A172 (cell line): ENCODE data around the gene SPIB. TPM values are rescaled to one million over a fixed set of nuclear protein-coding genes. Genes with fewer than 3 reads are reported as not detected.
"Not testable (repeated sequence)": the region's sequence is repeated elsewhere in the genome, so short reads cannot be mapped to it uniquely, and the experiment has no call there.

Source experiments
- DNase-seq: peaks from one replicate; pipeline ENCODE4 v3.0.0-alpha.2; 2015; ENCODE audit warnings: low spot score
- total RNA-seq: library from RNA; depleted of rRNA; stranded (reverse); fragments of >200 nt; shearing (Covaris generic); gene quantifications from 2 replicates; pipeline ENCODE4 v1.2.3, GENCODE V29; 2014; rRNA removed

SPIB gene
- total RNA-seq, 1 experiment from 2014 or later: 0.14 TPM

DNA sequence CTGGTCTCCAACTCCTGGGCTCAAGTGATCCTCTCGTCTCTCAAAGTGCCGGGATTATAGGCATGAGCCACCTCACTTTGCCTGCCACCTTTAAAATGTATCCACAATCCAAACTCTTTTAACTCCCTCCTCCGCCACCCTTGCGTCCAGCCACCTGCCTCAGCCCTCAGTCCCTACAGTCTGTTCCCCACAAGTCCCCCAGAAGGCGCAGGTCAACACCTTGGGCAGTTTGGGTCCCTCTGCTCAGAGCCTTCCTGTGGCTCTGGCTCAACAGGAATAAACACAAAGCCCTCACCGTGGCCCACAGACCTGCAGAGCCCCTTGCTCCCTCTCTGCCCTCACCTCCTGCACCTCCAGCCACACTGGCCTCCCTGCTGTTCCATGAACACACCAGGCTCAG, 50.1 kb downstream of the SPIB start:
- DNase-seq: no peak

DNA sequence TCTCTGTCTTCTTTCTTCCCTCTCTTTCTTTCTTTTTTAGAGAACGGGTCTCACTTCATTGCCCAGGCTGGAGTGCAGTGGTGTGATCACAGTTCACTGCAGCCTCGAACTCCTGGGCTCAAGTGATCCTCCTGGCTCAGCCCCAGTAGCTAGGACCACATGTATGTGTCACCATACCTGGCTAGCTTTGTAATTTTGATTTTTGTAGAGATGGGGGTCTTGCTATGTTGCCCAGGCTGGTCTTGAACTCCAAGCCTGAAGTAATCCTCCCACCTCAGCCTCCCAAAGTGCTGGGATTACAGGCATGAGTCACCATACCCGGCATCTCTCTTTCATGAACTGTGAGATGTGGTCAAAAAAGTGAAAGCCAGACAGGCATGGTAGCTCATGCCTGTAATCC, 54.6 kb downstream of the SPIB start:
- DNase-seq: not testable (repeated sequence)

DNA sequence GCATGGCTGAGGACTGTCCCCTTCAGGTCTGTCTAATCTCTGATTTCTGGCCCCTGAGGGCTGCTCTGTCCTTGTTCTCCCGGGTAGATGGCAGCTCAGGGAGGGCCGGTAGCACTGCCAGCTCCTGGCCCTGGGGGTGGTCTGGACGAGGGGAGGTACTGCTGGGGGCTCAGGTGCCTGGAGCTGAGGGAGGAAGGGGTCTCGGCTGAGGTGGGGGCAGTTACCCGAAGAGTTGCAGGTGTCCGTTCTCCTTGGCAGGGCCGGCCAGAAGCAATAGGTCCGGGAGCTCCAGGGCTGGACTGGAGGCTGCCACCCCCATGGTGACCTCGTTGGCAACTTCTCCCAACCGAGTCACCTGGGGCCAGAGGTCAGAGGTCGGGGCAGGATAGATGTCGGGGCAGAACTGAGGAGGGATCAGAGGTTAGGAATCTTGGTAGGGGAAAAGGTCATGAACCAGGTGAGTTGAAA, 56.4 kb downstream of the SPIB start:
- DNase-seq: no peak

DNA sequence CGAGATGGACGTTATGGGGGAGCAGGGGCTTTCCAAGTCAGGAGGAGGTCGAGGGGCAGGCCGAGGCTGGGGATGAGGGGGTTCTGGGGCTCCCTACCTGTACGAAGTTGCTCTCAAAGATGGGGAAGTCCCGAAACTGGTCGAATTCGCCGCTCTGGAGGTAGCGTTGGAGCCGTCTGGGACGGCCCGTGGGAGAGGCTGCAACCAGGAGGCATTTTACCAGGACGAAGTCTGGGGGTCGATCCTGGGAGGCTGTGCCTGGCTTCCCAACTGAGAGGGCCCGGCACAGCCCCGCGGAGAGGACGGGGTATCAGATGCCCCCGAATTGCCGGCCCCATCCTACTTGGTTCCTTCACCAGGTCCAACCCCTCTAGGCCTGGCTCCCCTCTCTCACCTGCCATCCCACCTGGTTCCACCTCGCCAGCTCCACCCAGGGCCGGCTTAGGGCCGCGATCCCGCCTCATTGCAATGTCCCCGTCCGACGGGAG, 57.0 kb downstream of the SPIB start:
- DNase-seq: no peak

DNA sequence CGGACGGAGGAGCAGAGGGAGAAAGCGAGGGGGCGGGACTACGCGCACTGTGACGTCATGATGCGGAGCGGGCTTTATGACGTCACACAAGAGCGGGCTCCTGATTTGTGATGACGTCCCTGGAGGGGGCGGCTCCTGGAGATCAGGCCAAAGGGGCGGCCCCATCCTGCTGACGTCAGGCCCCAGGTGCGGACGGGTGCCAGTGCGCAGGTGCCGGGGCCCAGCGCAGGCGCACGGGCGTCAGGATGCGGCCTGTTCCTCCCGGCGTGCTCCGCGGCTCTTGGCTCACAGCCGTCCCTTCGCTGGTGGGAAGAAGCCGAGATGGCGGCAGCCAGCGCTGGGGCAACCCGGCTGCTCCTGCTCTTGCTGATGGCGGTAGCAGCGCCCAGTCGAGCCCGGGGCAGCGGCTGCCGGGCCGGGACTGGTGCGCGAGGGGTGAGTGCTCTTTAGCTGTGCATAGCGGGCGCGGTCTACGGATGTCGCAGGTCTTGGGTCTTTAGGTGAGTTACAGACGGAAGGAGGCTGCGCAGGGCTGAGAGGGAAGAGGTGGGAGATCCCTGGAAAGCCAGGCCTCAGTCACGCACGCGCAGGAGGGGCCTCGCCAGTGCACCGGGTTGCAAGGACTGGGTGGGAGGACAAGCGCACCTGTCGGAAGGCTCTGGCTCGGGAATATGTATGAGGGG, 57.6 kb downstream of the SPIB start, which contains the start of the genes EMC10 and GARIN5A:
Gene EMC10 (plus strand): TSS at position 284 of the 683 bp plus-strand sequence. CDS start 38 bp downstream, at position 322.
Gene GARIN5A (minus strand): TSS at position 625 of the 683 bp plus-strand sequence. CDS start 460 bp downstream, at position 165.
- peak; percentile 70 for DNase-seq

DNA sequence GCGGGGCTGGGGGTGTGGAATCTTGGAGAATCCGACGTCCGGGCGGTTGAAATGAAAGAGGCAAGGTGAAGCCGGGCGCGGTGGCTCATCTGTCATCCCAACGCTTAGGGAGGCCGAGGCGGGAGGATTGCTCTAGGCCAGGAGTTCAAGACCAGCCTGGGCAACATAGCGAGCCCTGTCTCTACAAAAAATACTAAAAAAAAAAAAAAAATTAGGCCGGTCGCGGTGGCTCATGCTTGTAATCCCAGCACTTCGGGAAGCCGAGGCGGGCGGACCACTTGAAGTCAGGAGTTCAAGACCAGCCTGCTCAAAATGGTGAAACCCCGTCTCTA, 58.1 kb downstream of the SPIB start:
- no peak for DNase-seq

DNA sequence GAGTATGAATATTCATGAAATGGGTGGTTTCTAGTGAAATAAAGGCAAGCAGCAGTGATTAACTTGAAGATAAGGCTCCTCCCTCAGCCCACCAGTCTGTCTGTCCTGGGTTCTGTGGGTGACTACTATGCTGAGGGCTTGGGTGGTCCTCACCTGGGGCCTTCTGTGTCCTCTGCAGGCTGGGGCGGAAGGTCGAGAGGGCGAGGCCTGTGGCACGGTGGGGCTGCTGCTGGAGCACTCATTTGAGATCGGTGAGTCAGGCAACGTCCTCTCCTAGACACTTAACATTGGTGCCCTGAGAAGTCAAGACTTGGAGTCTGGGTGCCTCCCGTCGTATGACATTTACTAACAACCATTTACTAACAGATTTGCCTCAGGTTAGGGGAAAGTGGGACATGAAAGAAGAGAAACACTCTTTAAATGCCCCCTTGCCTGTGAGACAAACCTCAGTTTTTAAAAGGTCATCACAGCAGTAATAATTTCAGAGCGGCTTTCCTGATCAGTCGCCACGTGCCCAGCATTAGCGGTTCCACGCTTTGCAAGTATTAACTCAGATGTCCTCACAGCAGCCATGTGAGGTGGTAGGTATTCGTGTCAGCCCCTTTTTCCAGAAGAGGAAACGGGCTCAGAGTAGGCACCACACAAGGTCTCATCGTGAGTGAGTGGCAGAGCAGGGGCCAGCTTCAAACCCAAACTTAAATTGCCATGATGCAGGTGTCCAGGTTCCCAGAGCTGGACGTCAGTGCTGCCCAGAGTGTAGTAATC, 59.2 kb downstream of the SPIB start:
- no peak for DNase-seq

DNA sequence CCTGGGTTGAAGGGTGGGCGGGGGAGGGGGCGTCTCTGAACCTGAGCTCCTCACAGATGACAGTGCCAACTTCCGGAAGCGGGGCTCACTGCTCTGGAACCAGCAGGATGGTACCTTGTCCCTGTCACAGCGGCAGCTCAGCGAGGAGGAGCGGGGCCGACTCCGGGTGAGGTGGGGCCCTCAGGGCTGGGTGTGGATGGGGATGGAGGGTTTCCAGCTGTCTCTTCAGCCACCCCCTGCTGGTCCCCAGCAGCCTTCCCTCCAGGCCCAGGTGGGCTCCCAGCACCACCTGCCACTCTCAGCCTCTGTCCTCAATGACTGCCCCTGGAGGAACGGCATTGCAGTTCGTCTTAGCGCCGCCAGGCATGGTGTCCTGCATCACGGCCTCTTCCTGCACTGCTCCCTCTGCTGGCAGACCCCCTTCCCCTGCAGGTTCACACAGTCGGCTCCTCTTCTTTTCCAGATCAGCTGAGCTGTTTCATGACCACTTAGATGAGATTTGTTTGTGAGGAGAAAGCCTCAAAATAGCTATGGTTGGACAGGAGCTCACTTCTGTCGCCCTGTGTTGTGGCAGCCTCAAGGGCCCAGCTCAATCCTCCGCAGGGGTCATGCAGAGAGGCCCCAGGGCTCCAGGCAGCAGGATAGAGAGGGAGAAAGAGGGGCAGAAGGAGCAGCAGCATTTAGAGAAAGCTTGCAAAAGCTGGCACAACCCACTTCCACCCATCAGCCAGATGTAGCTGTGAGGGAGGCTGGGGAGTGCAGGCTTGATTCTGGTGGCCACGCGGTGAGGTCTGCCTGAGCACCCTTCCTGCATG, 60.4 kb downstream of the SPIB start:
- DNase-seq: peak; percentile 78

DNA sequence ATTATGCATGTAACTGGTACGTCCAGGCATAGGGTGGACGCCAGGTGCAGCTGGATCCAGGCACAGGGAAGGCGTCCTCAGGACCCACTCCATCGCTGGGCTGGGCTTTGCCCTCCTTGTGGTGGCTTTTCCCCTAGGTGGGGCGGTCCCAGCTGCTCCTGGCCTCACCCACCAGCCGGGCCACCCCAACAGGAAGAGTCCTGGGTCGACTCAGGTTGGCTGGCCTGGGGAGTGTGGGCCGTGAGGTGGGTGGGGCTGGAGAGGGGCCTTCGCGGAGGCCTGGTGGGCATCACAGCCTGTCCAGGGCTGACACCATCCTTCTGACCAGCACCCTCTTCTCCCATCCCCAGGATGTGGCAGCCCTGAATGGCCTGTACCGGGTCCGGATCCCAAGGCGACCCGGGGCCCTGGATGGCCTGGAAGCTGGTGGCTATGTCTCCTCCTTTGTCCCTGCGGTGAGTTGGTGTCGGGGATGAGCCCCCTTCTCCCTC, 61.1 kb downstream of the SPIB start:
- DNase-seq: no peak

DNA sequence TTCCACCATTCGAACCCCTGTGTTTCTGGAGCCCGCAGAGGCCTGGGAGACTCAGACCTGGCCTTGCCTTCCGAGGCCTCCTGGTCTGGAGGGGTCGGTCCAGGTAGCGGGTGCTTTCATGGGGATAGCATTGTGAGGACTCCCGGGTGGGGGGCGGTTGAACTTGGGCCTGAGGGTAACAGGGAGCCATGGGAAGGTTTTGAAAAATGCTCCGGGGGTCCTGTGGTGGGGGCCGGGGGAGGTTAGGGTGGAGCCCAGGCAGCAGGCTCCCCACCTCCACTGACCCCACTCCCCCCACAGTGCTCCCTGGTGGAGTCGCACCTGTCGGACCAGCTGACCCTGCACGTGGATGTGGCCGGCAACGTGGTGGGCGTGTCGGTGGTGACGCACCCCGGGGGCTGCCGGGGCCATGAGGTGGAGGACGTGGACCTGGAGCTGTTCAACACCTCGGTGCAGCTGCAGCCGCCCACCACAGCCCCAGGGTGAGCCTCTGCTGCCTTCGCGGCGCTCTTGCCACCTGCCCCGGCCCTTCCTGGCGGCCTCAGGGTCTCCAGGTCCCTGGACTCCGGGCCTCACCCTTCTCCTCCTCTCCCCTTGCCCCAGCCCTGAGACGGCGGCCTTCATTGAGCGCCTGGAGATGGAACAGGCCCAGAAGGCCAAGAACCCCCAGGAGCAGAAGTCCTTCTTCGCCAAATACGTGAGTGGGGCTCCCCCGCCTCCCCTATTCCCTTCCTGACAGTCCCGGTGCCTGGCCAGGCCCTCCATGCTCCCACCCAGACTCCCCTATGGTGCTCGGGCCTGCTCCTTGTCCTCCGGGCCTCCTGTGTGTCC, 61.8 kb downstream of the SPIB start:
- no peak for DNase-seq

Other genes with a start within 250 kb of the SPIB start
- gene MYH14, start 215.3 kb upstream of the SPIB start, total RNA-seq: 2.4 and 2.8 TPM in 2 replicates
- 0.22 TPM in 1 of 2 replicates, not detected in the other for gene KCNC3, start 89.6 kb upstream of the SPIB start, total RNA-seq
- 0.07 and 0.16 TPM in 2 replicates for gene NAPSA, start 53.3 kb upstream of the SPIB start, total RNA-seq
- gene NR1H2, start 42.5 kb upstream of the SPIB start, total RNA-seq: 96.8 and 97.3 TPM in 2 replicates
- 57.5 and 79.9 TPM in 2 replicates for gene POLD1, start 34.6 kb upstream of the SPIB start, total RNA-seq
- gene MYBPC2, start 14.0 kb downstream of the SPIB start, total RNA-seq: not detected in 2 replicates
- 61.5 and 64.7 TPM in 2 replicates for gene EMC10, start 57.6 kb downstream of the SPIB start, total RNA-seq
- gene GARIN5A, start 57.9 kb downstream of the SPIB start, total RNA-seq: 1.6 TPM in 1 of 2 replicates, not detected in the other
- 38.4 and 44.4 TPM in 2 replicates for gene JOSD2, start 92.3 kb downstream of the SPIB start, total RNA-seq
- 0.36 TPM in 1 of 2 replicates, not detected in the other for gene ASPDH, start 95.0 kb downstream of the SPIB start, total RNA-seq
- gene LRRC4B, start 149.5 kb downstream of the SPIB start, total RNA-seq: 12.3 and 13.5 TPM in 2 replicates
- 1.9 and 2.2 TPM in 2 replicates for gene SYT3, start 220.9 kb downstream of the SPIB start, total RNA-seq
- 2.1 TPM in 1 of 2 replicates, not detected in the other for gene C19orf81, start 230.5 kb downstream of the SPIB start, total RNA-seq